Activated T-cell treated with anti-CD3 and anti-CD28 coated beads, Interleukin-2, amount 50 U/mL, for 24 hours (primary cell): ENCODE data around the gene LZTS3.
"Not testable (repeated sequence)": the region's sequence is repeated elsewhere in the genome, so short reads cannot be mapped to it uniquely, and the experiment has no call there.

Experiments used
- DNase-seq: peaks from one replicate; pipeline ENCODE4 v3.0.0-alpha.2; 2020
- H3K27ac Mint-ChIP-seq: 2 replicates; pipeline ENCODE4 v1.8.0; 2020; ENCODE audit warnings: mild to moderate bottlenecking, mixed read lengths
- H3K27me3 Mint-ChIP-seq: 2 replicates; pipeline ENCODE4 v1.8.0; 2020; ENCODE audit warnings: mixed read lengths
- H3K36me3 Mint-ChIP-seq: 2 replicates; pipeline ENCODE4 v1.8.0; 2020; ENCODE audit warnings: low read depth, mixed read lengths
- H3K4me1 Mint-ChIP-seq: 2 replicates; pipeline ENCODE4 v1.8.0; 2020; ENCODE audit warnings: low read depth, mixed read lengths
- H3K4me3 Mint-ChIP-seq: 2 replicates; pipeline ENCODE4 v1.8.0; 2020; ENCODE audit warnings: mild to moderate bottlenecking, moderate library complexity, mixed read lengths
- H3K9me3 Mint-ChIP-seq: 2 replicates; pipeline ENCODE4 v1.8.0; 2020; ENCODE audit warnings: mixed read lengths

The LZTS3 gene

DNA sequence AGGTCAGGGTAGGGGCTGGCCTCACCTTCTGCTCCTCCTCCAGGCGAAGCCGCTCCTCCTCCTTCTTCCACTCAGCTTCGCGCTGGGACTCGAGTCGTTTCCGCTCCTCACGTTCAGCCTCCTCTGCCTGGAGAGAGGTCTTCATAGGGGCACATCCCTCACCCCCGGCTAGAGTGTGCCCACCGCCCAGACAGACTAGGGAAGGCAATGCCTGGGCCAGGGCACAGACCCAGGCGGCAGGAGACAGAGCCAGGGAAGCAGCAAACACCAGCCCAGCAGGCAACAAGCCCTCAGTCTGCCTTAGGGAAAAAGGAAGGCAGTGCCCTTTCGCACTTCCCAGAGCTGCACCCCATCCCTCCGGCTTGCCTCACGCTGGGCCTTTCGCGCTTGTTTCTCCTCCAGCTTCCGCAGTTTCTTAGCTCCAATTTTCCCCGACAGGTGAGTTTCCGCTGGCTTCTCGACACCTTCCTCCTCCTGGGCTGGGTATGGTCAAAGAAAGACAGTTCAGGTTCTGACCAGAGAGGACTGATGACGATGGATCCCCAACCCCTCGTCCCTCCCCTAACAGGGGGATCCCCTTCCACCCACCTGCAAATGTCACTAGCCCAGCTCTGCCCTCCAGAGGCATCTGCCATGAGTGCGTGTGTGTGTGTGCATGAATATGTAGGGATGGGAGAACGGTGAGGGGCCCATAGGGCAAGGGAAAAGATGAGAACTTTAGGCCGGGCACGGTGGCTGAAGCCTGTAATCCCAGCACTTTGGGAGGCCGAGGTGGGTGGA, 26.8 kb upstream of the LZTS3 start:
- no peak for DNase-seq
- no peaks in the 10 kb centered on the region for H3K9me3 Mint-ChIP-seq
- H3K36me3 Mint-ChIP-seq, result peaks cover 80% of the 10 kb centered on the region
- H3K27ac Mint-ChIP-seq, result peak overlapping the region; percentile 23
- H3K4me1 Mint-ChIP-seq, result peaks cover 21% of the 10 kb centered on the region
- H3K4me3 Mint-ChIP-seq, result no peak overlapping the region
- H3K27me3 Mint-ChIP-seq, result no peaks in the 10 kb centered on the region

- H3K27me3 Mint-ChIP-seq, result no peaks in the 10 kb centered on the region
- peaks cover 28% of the 10 kb centered on the region for H3K4me1 Mint-ChIP-seq
- no peak overlapping the region for H3K4me3 Mint-ChIP-seq
- peaks cover 86% of the 10 kb centered on the region for H3K36me3 Mint-ChIP-seq
- DNase-seq, result no peak
- no peak overlapping the region for H3K27ac Mint-ChIP-seq
- no peaks in the 10 kb centered on the region for H3K9me3 Mint-ChIP-seq
Observed at GRCh38 chr20:3199206-3199605, 25.9 kb upstream of the LZTS3 start.

GRCh38 chr20:3195590-3196237, 22.4 kb upstream of the LZTS3 start:
- no peak for DNase-seq
- Mint-ChIP-seq H3K36me3 (peaks cover 91% of the 10 kb centered on the region), H3K4me3 (no peak overlapping the region), H3K4me1 (peaks cover 23% of the 10 kb centered on the region), H3K27ac (peak overlapping the region; percentile 63), H3K27me3 (no peaks in the 10 kb centered on the region), H3K9me3 (no peaks in the 10 kb centered on the region)

DNA sequence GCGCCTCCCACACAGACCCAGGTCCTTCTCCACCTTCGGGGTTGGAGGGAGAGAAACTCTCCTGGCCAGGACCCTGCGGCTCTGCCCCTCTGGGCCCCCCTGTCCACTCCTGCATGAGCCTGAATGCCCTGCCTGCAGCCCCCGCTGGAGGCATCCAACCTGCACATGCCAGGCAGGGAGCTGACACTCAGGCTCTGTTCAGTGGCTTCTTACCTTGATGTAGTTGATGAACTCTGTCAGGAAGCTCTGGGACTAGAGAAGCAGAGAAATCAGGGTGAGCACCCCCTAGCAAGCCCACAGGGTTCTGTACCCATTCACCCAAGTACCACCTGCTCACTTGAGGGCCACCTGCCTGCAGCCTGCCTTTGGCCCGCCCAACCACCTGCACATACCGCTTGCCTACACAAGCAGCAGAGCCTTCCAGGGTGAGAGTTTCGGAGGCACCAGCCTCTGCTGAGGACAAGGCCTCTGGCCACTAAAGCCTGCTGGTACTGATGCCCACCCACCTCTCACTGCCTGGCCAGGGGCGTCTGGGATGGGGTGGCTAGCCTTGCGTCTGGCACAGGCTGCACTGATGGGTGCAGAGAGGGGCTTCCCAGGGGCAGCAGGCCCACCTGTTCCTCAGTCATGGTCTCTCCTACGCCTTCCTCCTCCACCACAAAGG, 21.4 kb upstream of the LZTS3 start:
- no peaks in the 10 kb centered on the region for H3K27me3 Mint-ChIP-seq
- no peaks in the 10 kb centered on the region for H3K9me3 Mint-ChIP-seq
- peak; percentile 36 for DNase-seq
- H3K36me3 Mint-ChIP-seq, result peaks cover 91% of the 10 kb centered on the region
- H3K27ac Mint-ChIP-seq, result peak overlapping the region; percentile 63
- no peak overlapping the region for H3K4me3 Mint-ChIP-seq
- peaks cover 23% of the 10 kb centered on the region for H3K4me1 Mint-ChIP-seq

GRCh38 chr20:3193806-3194616, 20.7 kb upstream of the LZTS3 start:
- no peak overlapping the region for H3K4me3 Mint-ChIP-seq
- no peak for DNase-seq
- no peaks in the 10 kb centered on the region for H3K27me3 Mint-ChIP-seq
- peak overlapping the region; percentile 52 for H3K27ac Mint-ChIP-seq
- H3K9me3 Mint-ChIP-seq, result no peaks in the 10 kb centered on the region
- peaks cover 91% of the 10 kb centered on the region for H3K36me3 Mint-ChIP-seq
- peaks cover 26% of the 10 kb centered on the region for H3K4me1 Mint-ChIP-seq

DNA sequence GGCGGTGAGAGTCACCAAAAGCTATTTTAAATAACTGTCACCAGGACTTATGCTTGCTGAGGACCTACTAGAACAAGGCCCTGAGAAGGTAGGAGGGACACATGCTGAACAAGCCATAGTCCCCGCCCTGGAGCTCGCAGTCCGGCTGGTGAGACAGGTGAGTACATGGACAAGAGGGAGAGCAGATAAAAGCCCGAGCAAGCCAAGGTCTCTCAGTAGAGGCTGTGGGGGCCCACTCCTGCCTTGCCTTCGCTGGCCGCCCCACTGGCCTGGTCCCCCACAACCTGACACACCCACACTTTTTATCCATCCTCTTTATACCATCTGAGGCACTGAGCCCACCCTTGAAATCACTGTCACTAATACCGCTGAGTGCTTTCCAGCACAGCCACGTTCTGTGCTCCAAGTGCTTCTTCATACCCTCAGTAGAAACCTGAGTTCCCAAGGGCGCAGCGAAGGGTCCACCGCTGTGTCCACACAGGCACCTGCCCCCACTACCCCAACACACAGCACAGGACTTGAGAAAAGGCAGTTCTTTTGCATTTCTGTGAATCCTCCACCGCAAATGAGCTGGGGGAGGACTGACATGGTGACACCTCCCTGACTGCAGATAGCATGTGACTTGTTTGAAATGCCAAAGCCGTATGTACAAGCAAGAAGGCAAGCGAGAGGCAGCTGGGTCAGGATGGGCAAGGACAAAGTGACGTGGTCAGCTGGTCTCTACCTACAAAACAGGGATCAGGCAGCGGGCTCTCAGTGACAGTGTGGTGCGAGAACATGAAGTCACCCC, 19.1 kb upstream of the LZTS3 start:
- peak overlapping the region; percentile 72 for H3K27ac Mint-ChIP-seq
- no peaks in the 10 kb centered on the region for H3K9me3 Mint-ChIP-seq
- H3K4me1 Mint-ChIP-seq, result peaks cover 26% of the 10 kb centered on the region
- peaks cover 90% of the 10 kb centered on the region for H3K36me3 Mint-ChIP-seq
- H3K4me3 Mint-ChIP-seq, result no peak overlapping the region
- H3K27me3 Mint-ChIP-seq, result no peaks in the 10 kb centered on the region
- DNase-seq, result no peak

GRCh38 chr20:3190681-3191111, 17.3 kb upstream of the LZTS3 start:
- H3K9me3 Mint-ChIP-seq, result no peaks in the 10 kb centered on the region
- H3K27ac Mint-ChIP-seq, result peak overlapping the region; percentile 22
- peaks cover 75% of the 10 kb centered on the region for H3K36me3 Mint-ChIP-seq
- DNase-seq, result no peak
- no peak overlapping the region for H3K4me3 Mint-ChIP-seq
- H3K27me3 Mint-ChIP-seq, result no peaks in the 10 kb centered on the region
- peaks cover 21% of the 10 kb centered on the region for H3K4me1 Mint-ChIP-seq

DNA sequence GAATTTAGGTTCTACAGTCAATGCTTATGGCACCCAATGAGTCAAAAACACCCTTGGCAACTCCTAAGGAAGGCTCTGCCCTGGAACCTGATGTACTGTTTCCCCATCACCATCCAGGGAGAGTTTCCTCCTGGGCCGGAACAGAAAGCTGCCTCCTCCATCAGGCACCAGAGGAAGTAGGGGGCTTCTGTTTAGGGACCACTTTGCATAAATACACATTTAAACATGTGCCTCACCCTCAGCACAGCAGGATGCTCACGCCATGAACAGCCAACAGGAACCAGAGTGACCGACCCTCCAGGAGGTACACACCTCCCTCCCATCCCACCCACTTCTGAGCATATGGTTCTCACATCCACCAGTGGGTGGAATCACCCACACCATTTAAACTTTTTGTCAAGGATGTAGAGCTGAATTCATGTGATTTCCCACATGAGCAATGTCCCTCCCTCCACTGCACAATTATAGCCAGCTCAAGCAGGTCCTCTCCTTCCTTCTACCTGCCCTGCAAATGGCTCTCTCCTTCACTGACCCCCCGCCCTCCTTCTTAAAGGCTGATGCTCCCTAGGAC, 16.3 kb upstream of the LZTS3 start:
- Mint-ChIP-seq H3K9me3 (no peaks in the 10 kb centered on the region), H3K4me1 (peaks cover 12% of the 10 kb centered on the region), H3K36me3 (peaks cover 65% of the 10 kb centered on the region), H3K27ac (peak overlapping the region; percentile 73), H3K4me3 (no peak overlapping the region), H3K27me3 (no peaks in the 10 kb centered on the region)
- DNase-seq, result no peak

DNA sequence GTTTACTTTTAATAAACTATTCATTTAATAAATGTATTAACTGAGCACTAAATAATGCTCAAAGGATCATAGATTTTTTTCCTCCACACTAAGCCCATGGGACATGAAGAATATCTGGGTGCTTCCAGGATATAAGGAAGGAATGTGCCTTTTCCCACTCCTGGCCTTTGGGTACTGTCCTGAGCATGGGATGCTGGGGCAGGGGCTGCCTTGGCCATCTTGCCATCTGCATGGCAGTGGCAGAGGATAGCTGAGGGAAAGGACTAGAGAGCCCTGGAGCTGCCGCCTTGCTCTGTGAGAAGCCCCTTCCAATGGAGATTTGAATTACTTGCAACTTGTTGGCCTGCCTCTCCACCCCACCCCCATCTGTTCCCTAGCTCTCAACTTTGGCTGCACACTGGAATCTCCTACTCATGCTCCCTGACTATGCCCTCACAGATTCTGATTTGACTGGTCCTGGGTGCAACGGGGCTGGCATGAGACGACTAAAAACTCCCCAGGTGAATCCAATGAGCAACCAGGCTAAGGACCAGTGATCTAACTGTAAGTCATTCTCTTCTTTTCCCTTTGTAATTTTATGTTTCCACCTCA, 15.6 kb upstream of the LZTS3 start:
- peaks cover 58% of the 10 kb centered on the region for H3K36me3 Mint-ChIP-seq
- H3K4me1 Mint-ChIP-seq, result peaks cover 6% of the 10 kb centered on the region
- no peaks in the 10 kb centered on the region for H3K9me3 Mint-ChIP-seq
- no peaks in the 10 kb centered on the region for H3K27me3 Mint-ChIP-seq
- no peak for DNase-seq
- no peak overlapping the region for H3K4me3 Mint-ChIP-seq
- peak overlapping the region; percentile 73 for H3K27ac Mint-ChIP-seq

- H3K4me1 Mint-ChIP-seq, H3K4me3 Mint-ChIP-seq, DNase-seq, H3K27me3 Mint-ChIP-seq, H3K27ac Mint-ChIP-seq, H3K9me3 Mint-ChIP-seq: not testable (repeated sequence)
- H3K36me3 Mint-ChIP-seq, result peaks cover 47% of the 10 kb centered on the region
Observed at GRCh38 chr20:3187861-3188260, 14.5 kb upstream of the LZTS3 start.

- H3K36me3 Mint-ChIP-seq, result peaks cover 9% of the 10 kb centered on the region
- H3K9me3 Mint-ChIP-seq, result no peaks in the 10 kb centered on the region
- H3K4me3 Mint-ChIP-seq, result no peak overlapping the region
- peaks cover under 1% of the 10 kb centered on the region for H3K4me1 Mint-ChIP-seq
- no peak for DNase-seq
- no peaks in the 10 kb centered on the region for H3K27me3 Mint-ChIP-seq
- no peak overlapping the region for H3K27ac Mint-ChIP-seq
Observed at GRCh38 chr20:3183896-3184612, 10.7 kb upstream of the LZTS3 start.

GRCh38 chr20:3182429-3182828, 9.1 kb upstream of the LZTS3 start:
- not testable (repeated sequence) for H3K36me3 Mint-ChIP-seq, DNase-seq, H3K4me1 Mint-ChIP-seq, H3K9me3 Mint-ChIP-seq, H3K27me3 Mint-ChIP-seq, H3K4me3 Mint-ChIP-seq, H3K27ac Mint-ChIP-seq

GRCh38 chr20:3181270-3181669, 7.9 kb upstream of the LZTS3 start:
- Mint-ChIP-seq H3K4me3 (no peak overlapping the region), H3K27ac (no peak overlapping the region), H3K4me1 (no peaks in the 10 kb centered on the region), H3K9me3 (no peaks in the 10 kb centered on the region), H3K27me3 (no peaks in the 10 kb centered on the region), H3K36me3 (no peaks in the 10 kb centered on the region)
- DNase-seq, result no peak
